Endodermal cell (in vitro differentiated cells): Measurements from ENCODE around the gene SAMD15. TPM values are rescaled to one million over a fixed set of nuclear protein-coding genes. Genes with fewer than 3 reads are reported as not detected.
A peak's percentile ranks its signal among the peaks of the same experiment; 100 is the strongest.
"Not testable (repeated sequence)": the region's sequence is repeated elsewhere in the genome, so short reads cannot be mapped to it uniquely, and the experiment has no call there.

Experiments
- DNase-seq: peaks from one replicate; pipeline ENCODE4 v3.0.0-alpha.2; 2017
- H3K27ac ChIP-seq: 2 replicates; pipeline ENCODE4 v1.5.1; 2013; ENCODE audit warnings: mild to moderate bottlenecking, low read depth, low read length, moderate library complexity
- H3K27me3 ChIP-seq: 2 replicates; pipeline ENCODE4 v1.6.1; 2013; ENCODE audit warnings: mild to moderate bottlenecking, low read length, moderate library complexity; ENCODE audit not compliant: insufficient read depth, control insufficient read depth, poor library complexity, severe bottlenecking
- H3K36me3 ChIP-seq: 2 replicates; pipeline ENCODE4 v1.7.0; 2013; ENCODE audit warnings: mild to moderate bottlenecking, low read length, moderate library complexity; ENCODE audit not compliant: control insufficient read depth, insufficient read depth
- H3K4me1 ChIP-seq: one replicate; pipeline ENCODE4 v1.7.0; 2013; ENCODE audit warnings: low read length; ENCODE audit not compliant: control insufficient read depth, insufficient read depth
- H3K4me3 ChIP-seq: 2 replicates; pipeline ENCODE4 v1.5.1; 2013; ENCODE audit warnings: mild to moderate bottlenecking, low read length, moderate library complexity
- H3K9ac ChIP-seq: 2 replicates; pipeline ENCODE4 v1.6.1; 2013; ENCODE audit warnings: mild to moderate bottlenecking, low read length, moderate library complexity; ENCODE audit not compliant: poor library complexity, severe bottlenecking; ENCODE audit errors: extremely low read depth
- H3K9me3 ChIP-seq: 2 replicates; pipeline ENCODE4 v1.6.1; 2013; ENCODE audit warnings: mild to moderate bottlenecking, low read length, moderate library complexity; ENCODE audit not compliant: control insufficient read depth
- H3K27ac Mint-ChIP-seq: 2 replicates; pipeline ENCODE4 v1.8.0; 2020; ENCODE audit warnings: mixed read lengths
- H3K27me3 Mint-ChIP-seq: 2 replicates; pipeline ENCODE4 v1.8.0; 2021; ENCODE audit warnings: mild to moderate bottlenecking, mixed read lengths; ENCODE audit not compliant: insufficient read depth
- H3K36me3 Mint-ChIP-seq: 2 replicates; pipeline ENCODE4 v1.8.0; 2020; ENCODE audit warnings: low read depth, mixed read lengths
- H3K4me1 Mint-ChIP-seq: 2 replicates; pipeline ENCODE4 v1.8.0; 2020; ENCODE audit warnings: mixed read lengths
- H3K4me3 Mint-ChIP-seq: 2 replicates; pipeline ENCODE4 v1.8.0; 2020; ENCODE audit warnings: mild to moderate bottlenecking, moderate library complexity, mixed read lengths
- H3K9me3 Mint-ChIP-seq: 2 replicates; pipeline ENCODE4 v1.8.0; 2020; ENCODE audit warnings: mild to moderate bottlenecking, mixed read lengths
- WGBS, 2 experiments: methylation state at CpG; one replicate each; pipeline versions ENCODE4 v1.1.5 to v1.1.7; 2013; ENCODE audit warnings: missing lambda C conversion rate in 2 of 2, mixed read lengths in 1 of 2; ENCODE audit not compliant: insufficient coverage in 1 of 2, insufficient read length in 1 of 2; 5-methylcytosine and 5-hydroxymethylcytosine counted together
- long read RNA-seq, 4 experiments: library from polyadenylated mRNA in 2 of 4; library from RNA in 1 of 4; library from capped mRNA in 1 of 4; stranded (forward) in 3 of 4; unstranded in 1 of 4; transcript quantifications; one replicate each; pipeline ENCODE4 v2.0.0, GENCODE V29; 2020 to 2021; ENCODE audit warnings: inconsistent platforms in 1 of 4
- polyA plus RNA-seq, 2 experiments: library from polyadenylated mRNA; stranded (reverse); fragments of 50-300 nt; gene quantifications; one replicate each; pipeline ENCODE4 v1.2.3, GENCODE V29; 2013
- total RNA-seq, 2 donors: library from RNA; stranded (reverse); fragmentation: NEBNext Ultra II Directional in 1 of 2; extraction: Animal tissue kit (Norgen Biotek cat#: 25700) in 1 of 2; gene quantifications; 2 replicates in 1 of 2; 3 replicates in 1 of 2; pipeline ENCODE4 v1.2.1, GENCODE V29; 2021
- TF ChIP-seq, protein P1 (sequence below): fragments of 200-600 bp; sonication (generic); conservative IDR thresholded peaks from 2 replicates; pipeline ENCODE4 v1.5.0; 2021; ENCODE audit warnings: antibody characterized with exemption, mild to moderate bottlenecking

SAMD15 gene
- 1 to 10 TPM; 4.3 to 5.5 TPM for total RNA-seq
- 1.5 TPM for polyA plus RNA-seq (2013, experiment 1 of 2)
- 2.6 TPM for polyA plus RNA-seq (2013, experiment 2 of 2)
- long read RNA-seq, experiment 1, result 0 reads
- long read RNA-seq, experiment 2, transcript SAMD15-201 (3 exons, 2,564 nt), result major isoform, 6 of 6 reads
- long read RNA-seq, experiment 2, partial matches to known transcripts, result 0 of 6 reads
- long read RNA-seq, experiment 2, other reads (novel, unspliced or antisense), result 0 of 6 reads
- long read RNA-seq, experiment 3, partial matches to known transcripts, result 0 of 6 reads
- long read RNA-seq, experiment 3, other reads (novel, unspliced or antisense), result 5 of 6 reads
- long read RNA-seq, experiment 4, partial matches to known transcripts, result 0 of 4 reads
- long read RNA-seq, experiment 4, other reads (novel, unspliced or antisense), result 2 of 4 reads

DNA sequence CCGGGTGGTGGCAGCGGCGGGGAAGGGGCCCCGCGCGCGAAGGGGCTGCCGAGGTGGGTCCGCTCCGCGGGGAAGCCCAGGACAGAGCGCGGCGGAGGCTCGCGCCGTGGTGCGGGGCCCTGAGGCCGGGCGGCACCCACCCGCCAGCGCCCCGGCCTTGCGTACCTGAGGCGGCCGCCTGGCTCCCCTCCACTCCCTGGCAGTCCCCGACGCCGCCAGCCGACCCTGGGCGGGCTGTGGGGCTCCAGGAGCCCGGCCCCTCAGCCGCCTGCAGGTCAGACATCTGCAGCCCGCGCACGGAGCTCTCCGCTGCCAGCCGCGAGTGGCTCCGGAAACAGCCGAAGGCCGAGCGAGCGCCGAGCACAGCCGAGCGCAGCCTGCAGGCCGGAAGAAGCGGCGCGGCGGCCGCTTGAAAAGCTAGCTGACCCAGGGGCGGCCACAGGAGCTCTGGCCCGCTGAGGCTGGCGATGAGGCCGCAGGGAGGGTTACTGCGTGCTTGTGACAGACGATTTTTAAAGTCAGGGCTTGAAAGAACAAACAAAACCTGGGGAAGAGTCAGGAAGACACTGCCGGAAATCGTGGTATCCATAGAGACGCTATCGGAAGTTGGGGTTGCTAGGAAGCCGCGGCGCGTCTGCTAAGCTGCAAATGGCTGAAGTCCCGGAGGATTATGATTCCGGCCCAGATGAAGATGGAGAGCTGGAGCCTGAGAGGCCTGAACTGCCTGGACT, at the start of gene SAMD15, which contains the start of gene TMED8:
Gene SAMD15, plus strand, starts transcription at position 609 of the 731 bp plus-strand sequence. Its CDS starts 40 bp downstream, at position 649.
Gene TMED8, minus strand, starts transcription at position 324 of the 731 bp plus-strand sequence. Its CDS starts 41 bp downstream, at position 283.
- H3K27ac ChIP-seq, result peak within 1 kb of the TSS; percentile 85
- Mint-ChIP-seq H3K9me3 (no peaks in the 10 kb centered on the region), H3K4me1 (peaks cover 37% of the 10 kb centered on the region)

DNA sequence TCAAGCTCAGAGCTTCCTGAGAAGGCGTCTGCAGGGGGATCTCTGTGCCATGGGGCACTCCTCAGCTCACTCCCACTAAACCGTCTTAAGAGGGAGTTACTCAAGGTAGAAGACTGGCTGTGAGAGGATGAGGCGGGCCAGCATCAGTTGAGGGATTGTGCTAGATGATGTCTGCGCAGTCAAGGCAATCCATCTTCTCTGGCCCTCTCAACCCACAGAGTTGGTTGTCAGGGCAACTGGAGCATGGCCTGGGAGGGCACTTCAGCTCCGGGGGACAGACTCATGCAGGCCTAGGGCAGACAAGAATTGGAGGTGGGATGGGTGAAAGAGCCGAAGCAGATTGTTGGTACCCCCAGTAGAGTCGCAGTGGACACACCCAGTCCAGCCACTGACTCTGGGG, 47.3 kb upstream of the SAMD15 start:
- no peaks in the 10 kb centered on the region for H3K27me3 ChIP-seq
- Mint-ChIP-seq H3K27ac (no peak overlapping the region), H3K4me3 (no peak overlapping the region), H3K4me1 (peaks cover 1% of the 10 kb centered on the region), H3K27me3 (no peaks in the 10 kb centered on the region), H3K9me3 (no peaks in the 10 kb centered on the region), H3K36me3 (peaks cover 2% of the 10 kb centered on the region)
- no peaks in the 10 kb centered on the region for H3K4me1 ChIP-seq
- no peaks in the 10 kb centered on the region for H3K9me3 ChIP-seq
- H3K36me3 ChIP-seq, result no peaks in the 10 kb centered on the region
- TF ChIP-seq, protein P1, sequence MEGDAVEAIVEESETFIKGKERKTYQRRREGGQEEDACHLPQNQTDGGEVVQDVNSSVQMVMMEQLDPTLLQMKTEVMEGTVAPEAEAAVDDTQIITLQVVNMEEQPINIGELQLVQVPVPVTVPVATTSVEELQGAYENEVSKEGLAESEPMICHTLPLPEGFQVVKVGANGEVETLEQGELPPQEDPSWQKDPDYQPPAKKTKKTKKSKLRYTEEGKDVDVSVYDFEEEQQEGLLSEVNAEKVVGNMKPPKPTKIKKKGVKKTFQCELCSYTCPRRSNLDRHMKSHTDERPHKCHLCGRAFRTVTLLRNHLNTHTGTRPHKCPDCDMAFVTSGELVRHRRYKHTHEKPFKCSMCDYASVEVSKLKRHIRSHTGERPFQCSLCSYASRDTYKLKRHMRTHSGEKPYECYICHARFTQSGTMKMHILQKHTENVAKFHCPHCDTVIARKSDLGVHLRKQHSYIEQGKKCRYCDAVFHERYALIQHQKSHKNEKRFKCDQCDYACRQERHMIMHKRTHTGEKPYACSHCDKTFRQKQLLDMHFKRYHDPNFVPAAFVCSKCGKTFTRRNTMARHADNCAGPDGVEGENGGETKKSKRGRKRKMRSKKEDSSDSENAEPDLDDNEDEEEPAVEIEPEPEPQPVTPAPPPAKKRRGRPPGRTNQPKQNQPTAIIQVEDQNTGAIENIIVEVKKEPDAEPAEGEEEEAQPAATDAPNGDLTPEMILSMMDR, result no peak
- 60 to 96% methylated on average over 1 to 7 of the region's 7 CpGs for WGBS, 2 experiments
- no peak overlapping the region for H3K9ac ChIP-seq
- no peak overlapping the region for H3K4me3 ChIP-seq
- peak; percentile 30 for DNase-seq
- no peak overlapping the region for H3K27ac ChIP-seq

More for the DNA sequence above, at the start of gene SAMD15, which contains the start of gene TMED8:
- H3K36me3 Mint-ChIP-seq, result peaks cover 2% of the 10 kb centered on the region
- Histone ChIP-seq H3K4me1 (peaks cover 10% of the 10 kb centered on the region), H3K4me3 (peak within 1 kb of the TSS; percentile 86), H3K36me3 (no peaks in the 10 kb centered on the region), H3K9me3 (no peaks in the 10 kb centered on the region), H3K27me3 (no peaks in the 10 kb centered on the region), H3K9ac (peak within 1 kb of the TSS; percentile 86)
- TF ChIP-seq, protein P1, result peak; percentile 48
- DNase-seq, result peak; percentile 95
- H3K27ac Mint-ChIP-seq, result peak within 1 kb of the TSS; percentile 84
- peaks cover 4% of the 10 kb centered on the region for H3K27me3 Mint-ChIP-seq
- H3K4me3 Mint-ChIP-seq, result no peak within 1 kb of the TSS
- WGBS, 2 experiments, result 0% methylated on average over 45 to 69 of the region's 69 CpGs

DNA sequence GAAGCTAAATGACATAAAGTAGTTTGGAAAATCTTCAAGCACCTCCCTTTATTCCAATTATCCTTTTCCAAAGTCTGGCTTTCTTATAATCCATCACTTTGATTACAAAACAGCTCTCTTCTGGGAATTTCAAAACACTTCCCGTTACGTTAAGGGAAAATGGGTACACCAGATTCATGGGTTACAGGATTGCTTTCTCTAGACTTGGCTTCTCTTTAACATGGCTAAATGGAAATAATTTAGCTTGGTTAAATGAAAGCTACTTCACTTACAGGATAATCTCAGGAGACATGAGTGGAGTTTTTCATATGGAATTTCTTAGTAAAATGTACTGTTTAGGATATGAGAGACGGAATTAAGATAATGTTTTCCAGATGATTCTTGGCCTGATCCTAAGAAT, 41.6 kb upstream of the SAMD15 start:
- Histone ChIP-seq H3K9ac (no peak overlapping the region), H3K9me3 (no peaks in the 10 kb centered on the region), H3K36me3 (peaks cover 17% of the 10 kb centered on the region), H3K27ac (no peak overlapping the region), H3K4me3 (no peak overlapping the region), H3K27me3 (no peaks in the 10 kb centered on the region), H3K4me1 (peaks cover 24% of the 10 kb centered on the region)
- Mint-ChIP-seq H3K36me3 (peaks cover 2% of the 10 kb centered on the region), H3K27ac (peak overlapping the region; percentile 11), H3K27me3 (no peaks in the 10 kb centered on the region), H3K9me3 (no peaks in the 10 kb centered on the region), H3K4me1 (peaks cover 54% of the 10 kb centered on the region), H3K4me3 (no peak overlapping the region)
- DNase-seq, result no peak
- TF ChIP-seq, protein P1, result no peak
- WGBS, 2 experiments, result 95% methylated on average over 2 of the region's 3 CpGs; no CpG with 5 or more reads in 1 of the 2 experiments

DNA sequence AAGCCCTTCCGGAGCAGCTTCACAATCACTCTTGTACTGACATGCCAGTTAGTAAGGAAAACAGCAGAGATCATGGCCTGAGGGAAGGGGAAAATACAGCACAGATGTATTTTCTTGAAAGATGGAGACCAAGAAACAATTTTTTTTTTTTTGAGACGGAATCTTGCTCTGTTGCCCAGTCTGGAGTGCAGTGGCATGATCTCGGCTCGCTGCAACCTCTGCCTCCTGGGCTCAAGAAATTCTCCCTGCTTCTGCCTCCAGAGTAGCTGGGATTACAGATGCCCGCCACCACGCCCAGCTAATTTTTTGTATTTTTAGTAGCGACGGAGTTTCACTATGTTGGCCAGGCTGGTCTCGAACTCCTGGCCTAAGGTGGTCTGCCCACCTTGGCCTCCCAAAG, 39.9 kb upstream of the SAMD15 start:
- Histone ChIP-seq H3K36me3 (peaks cover 32% of the 10 kb centered on the region), H3K4me1 (peaks cover 39% of the 10 kb centered on the region), H3K4me3 (peak overlapping the region; percentile 65)
- not testable (repeated sequence) for H3K9me3 ChIP-seq, H3K27me3 ChIP-seq, H3K9ac ChIP-seq, H3K9me3 Mint-ChIP-seq, H3K27ac ChIP-seq, H3K27me3 Mint-ChIP-seq, DNase-seq
- H3K4me3 Mint-ChIP-seq, result peak overlapping the region; percentile 34
- WGBS, 2 experiments, result 93 to 96% methylated on average over 9 of the region's 9 CpGs
- peaks cover 16% of the 10 kb centered on the region for H3K36me3 Mint-ChIP-seq
- H3K27ac Mint-ChIP-seq, result peak overlapping the region; percentile 84
- peaks cover 71% of the 10 kb centered on the region for H3K4me1 Mint-ChIP-seq
